HepG2 (cell line): ENCODE measurements around the gene SESN2. TPM values are rescaled to one million over a fixed set of nuclear protein-coding genes. Genes with fewer than 3 reads are reported as not detected.

Source experiments
- FOSL2 ChIP-seq: sonication (generic); formaldehyde crosslinking; IDR thresholded peaks from 2 replicates; pipeline ENCODE4 v1.4.0; 2020; ENCODE audit warnings: missing genetic modification reagents
- LRRFIP1 ChIP-seq: sonication (generic); formaldehyde crosslinking; conservative IDR thresholded peaks from 2 replicates; pipeline ENCODE4 v1.4.0; 2020; ENCODE audit warnings: missing genetic modification reagents
- MEIS1 ChIP-seq: sonication (generic); formaldehyde crosslinking; IDR thresholded peaks from 2 replicates; pipeline ENCODE4 v1.9.0; 2021; ENCODE audit warnings: mild to moderate bottlenecking, missing genetic modification reagents, moderate library complexity, borderline replicate concordance
- RAD51 ChIP-seq: fragments of 450-650 bp; IDR thresholded peaks from 2 replicates; pipeline ENCODE4 v1.6.1; 2016; ENCODE audit warnings: borderline replicate concordance
- STAG1 ChIP-seq: sonication (generic); formaldehyde crosslinking; IDR thresholded peaks from 2 replicates; pipeline ENCODE4 v1.4.0; 2020; ENCODE audit warnings: missing genetic modification reagents
- TRAFD1 ChIP-seq: sonication (generic); formaldehyde crosslinking; IDR thresholded peaks from 2 replicates; pipeline ENCODE4 v1.5.1; 2020; ENCODE audit warnings: missing genetic modification reagents, mild to moderate bottlenecking, borderline replicate concordance
- ZBTB20 ChIP-seq: sonication (generic); formaldehyde crosslinking; IDR thresholded peaks from 2 replicates; pipeline ENCODE4 v1.8.1; 2023; ENCODE audit warnings: missing genetic modification reagents, low read depth, mild to moderate bottlenecking, borderline replicate concordance
- ZNF770 ChIP-seq: sonication (generic); formaldehyde crosslinking; IDR thresholded peaks from 2 replicates; pipeline ENCODE4 v1.5.0; 2020; ENCODE audit warnings: mild to moderate bottlenecking, missing genetic modification reagents
- ZNF784 ChIP-seq: sonication (generic); formaldehyde crosslinking; IDR thresholded peaks from 2 replicates; pipeline ENCODE4 v1.5.1; 2020; ENCODE audit warnings: missing genetic modification reagents, mild to moderate bottlenecking, borderline replicate concordance
- polyA plus RNA-seq, 8 experiments: library from polyadenylated mRNA; depleted of rRNA in 3 of 8; stranded (reverse) in 7 of 8; unstranded in 1 of 8; fragments of >200 nt; fragmentation: Illumina TruSeq in 4 of 8; extraction: Trizol in 4 of 8; gene quantifications; 2 replicates each; pipeline versions ENCODE4 v1.2.1 to v1.2.3, GENCODE V29; 2011 to 2016; ENCODE audit warnings: low read depth in 4 of 8, missing spikeins in 1 of 8, mixed read lengths in 1 of 8; ENCODE audit not compliant: insufficient read depth in 1 of 8
- total RNA-seq, 5 experiments: library from RNA; depleted of rRNA; stranded (reverse); fragments of >200 nt; fragmentation: Illumina TruSeq; extraction: Trizol; gene quantifications; 2 replicates each; pipeline ENCODE4 v1.2.3, GENCODE V29; 2016; ENCODE audit warnings: low read depth in 1 of 5
- TF ChIP-seq, protein P1 (sequence below): IDR thresholded peaks from 2 replicates; pipeline ENCODE4 v1.6.1; 2016; ENCODE audit warnings: low read depth, missing genetic modification reagents, missing compliant biosample characterization
- TF ChIP-seq, protein P2 (sequence below): sonication (generic); formaldehyde crosslinking; IDR thresholded peaks from 2 replicates; pipeline ENCODE4 v1.5.0; 2020; ENCODE audit warnings: mild to moderate bottlenecking, missing genetic modification reagents

The SESN2 gene
- total and polyA plus RNA-seq, 2 of the 13 experiments (the other 11 are each of a cell fraction or from before 2014, with no cell fraction given), result 13.2 to 19.1 TPM

DNA sequence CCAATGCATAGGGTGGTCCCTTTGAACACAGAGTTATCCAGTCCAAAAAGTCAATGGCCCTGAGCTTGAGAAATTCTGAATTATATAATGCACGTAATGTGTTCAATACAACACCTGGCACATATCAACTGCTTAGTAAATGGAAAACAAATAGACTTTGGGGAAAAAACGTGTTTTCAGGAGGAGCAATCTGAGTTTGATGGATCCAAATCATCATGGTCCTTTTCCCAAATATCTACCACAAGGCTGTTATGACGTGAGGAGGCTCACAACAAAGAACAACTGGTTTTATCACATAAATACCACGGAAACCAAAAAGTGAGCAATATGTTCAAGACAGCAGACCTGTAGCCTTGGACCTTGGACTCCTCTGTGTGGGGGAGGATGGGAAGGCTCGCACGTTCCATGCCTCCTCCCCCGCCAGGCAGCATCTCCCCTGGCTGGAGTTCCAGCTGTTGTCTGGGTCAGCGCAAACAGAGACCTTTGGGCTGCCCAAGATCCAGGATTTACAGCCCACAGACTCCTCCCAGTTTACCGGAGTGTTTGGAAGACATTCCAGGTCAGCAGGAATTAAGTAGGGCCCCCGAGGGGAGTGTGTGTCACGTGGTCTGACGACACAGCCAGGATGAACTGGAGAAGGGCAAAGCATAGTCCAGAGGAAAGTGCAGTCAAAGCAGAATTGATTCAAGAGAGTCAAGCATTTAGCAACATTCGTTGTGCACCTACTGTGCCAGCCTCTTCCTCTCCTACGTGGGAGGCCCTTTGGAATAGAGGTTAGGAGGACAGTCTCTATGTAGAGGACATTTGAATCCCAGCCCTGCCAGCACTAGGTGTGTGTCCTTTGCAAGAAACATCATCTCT, 37.3 kb downstream of the SESN2 start (continued):
- no peak for TF ChIP-seq LRRFIP1
- TF ChIP-seq ZNF770, result peak; percentile 95
- TF ChIP-seq, protein P1, sequence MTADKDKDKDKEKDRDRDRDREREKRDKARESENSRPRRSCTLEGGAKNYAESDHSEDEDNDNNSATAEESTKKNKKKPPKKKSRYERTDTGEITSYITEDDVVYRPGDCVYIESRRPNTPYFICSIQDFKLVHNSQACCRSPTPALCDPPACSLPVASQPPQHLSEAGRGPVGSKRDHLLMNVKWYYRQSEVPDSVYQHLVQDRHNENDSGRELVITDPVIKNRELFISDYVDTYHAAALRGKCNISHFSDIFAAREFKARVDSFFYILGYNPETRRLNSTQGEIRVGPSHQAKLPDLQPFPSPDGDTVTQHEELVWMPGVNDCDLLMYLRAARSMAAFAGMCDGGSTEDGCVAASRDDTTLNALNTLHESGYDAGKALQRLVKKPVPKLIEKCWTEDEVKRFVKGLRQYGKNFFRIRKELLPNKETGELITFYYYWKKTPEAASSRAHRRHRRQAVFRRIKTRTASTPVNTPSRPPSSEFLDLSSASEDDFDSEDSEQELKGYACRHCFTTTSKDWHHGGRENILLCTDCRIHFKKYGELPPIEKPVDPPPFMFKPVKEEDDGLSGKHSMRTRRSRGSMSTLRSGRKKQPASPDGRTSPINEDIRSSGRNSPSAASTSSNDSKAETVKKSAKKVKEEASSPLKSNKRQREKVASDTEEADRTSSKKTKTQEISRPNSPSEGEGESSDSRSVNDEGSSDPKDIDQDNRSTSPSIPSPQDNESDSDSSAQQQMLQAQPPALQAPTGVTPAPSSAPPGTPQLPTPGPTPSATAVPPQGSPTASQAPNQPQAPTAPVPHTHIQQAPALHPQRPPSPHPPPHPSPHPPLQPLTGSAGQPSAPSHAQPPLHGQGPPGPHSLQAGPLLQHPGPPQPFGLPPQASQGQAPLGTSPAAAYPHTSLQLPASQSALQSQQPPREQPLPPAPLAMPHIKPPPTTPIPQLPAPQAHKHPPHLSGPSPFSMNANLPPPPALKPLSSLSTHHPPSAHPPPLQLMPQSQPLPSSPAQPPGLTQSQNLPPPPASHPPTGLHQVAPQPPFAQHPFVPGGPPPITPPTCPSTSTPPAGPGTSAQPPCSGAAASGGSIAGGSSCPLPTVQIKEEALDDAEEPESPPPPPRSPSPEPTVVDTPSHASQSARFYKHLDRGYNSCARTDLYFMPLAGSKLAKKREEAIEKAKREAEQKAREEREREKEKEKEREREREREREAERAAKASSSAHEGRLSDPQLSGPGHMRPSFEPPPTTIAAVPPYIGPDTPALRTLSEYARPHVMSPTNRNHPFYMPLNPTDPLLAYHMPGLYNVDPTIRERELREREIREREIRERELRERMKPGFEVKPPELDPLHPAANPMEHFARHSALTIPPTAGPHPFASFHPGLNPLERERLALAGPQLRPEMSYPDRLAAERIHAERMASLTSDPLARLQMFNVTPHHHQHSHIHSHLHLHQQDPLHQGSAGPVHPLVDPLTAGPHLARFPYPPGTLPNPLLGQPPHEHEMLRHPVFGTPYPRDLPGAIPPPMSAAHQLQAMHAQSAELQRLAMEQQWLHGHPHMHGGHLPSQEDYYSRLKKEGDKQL (CRISPR knock-in tag), result no peak
- TF ChIP-seq, protein P2, sequence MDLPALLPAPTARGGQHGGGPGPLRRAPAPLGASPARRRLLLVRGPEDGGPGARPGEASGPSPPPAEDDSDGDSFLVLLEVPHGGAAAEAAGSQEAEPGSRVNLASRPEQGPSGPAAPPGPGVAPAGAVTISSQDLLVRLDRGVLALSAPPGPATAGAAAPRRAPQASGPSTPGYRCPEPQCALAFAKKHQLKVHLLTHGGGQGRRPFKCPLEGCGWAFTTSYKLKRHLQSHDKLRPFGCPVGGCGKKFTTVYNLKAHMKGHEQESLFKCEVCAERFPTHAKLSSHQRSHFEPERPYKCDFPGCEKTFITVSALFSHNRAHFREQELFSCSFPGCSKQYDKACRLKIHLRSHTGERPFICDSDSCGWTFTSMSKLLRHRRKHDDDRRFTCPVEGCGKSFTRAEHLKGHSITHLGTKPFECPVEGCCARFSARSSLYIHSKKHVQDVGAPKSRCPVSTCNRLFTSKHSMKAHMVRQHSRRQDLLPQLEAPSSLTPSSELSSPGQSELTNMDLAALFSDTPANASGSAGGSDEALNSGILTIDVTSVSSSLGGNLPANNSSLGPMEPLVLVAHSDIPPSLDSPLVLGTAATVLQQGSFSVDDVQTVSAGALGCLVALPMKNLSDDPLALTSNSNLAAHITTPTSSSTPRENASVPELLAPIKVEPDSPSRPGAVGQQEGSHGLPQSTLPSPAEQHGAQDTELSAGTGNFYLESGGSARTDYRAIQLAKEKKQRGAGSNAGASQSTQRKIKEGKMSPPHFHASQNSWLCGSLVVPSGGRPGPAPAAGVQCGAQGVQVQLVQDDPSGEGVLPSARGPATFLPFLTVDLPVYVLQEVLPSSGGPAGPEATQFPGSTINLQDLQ (CRISPR knock-in tag), result no peak
- no peak for TF ChIP-seq STAG1 (CRISPR knock-in tag)
- TF ChIP-seq ZNF784, result no peak
- peak; percentile 76; the same call in 1 of the 2 replicates for TF ChIP-seq ZBTB20 (CRISPR knock-in tag)
- TF ChIP-seq TRAFD1 (CRISPR knock-in tag), result no peak
- peak; percentile 73 for TF ChIP-seq FOSL2 (CRISPR knock-in tag)
- TF ChIP-seq MEIS1 (CRISPR knock-in tag), result no peak
- TF ChIP-seq RAD51, result peak; percentile 96
